Endothelial cell of umbilical vein (primary cell): Measurements from ENCODE around the gene GLI2. TPM values are rescaled to one million over a fixed set of nuclear protein-coding genes. Genes with fewer than 3 reads are reported as not detected.

Source experiments
- BruUV-seq: library from RNA; stranded (reverse); fragments of 400-500 nt; replicated peaks from 2 replicates; lab custom pipeline; 2021; lab: Mats Ljungman, UMichigan
- CTCF ChIA-PET: fragments of 300-600, 350-600 bp; sonication (Branson Sonifier 250); formaldehyde crosslinking; loops from one replicate; lab custom pipeline; 2021; ENCODE audit warnings: antibody characterized with exemption, inconsistent platforms; lab: Charles Lee
- POLR2A ChIA-PET: fragments of 300-600, 350-600 bp; sonication (Branson Sonifier 250); formaldehyde crosslinking; loops from one replicate; lab custom pipeline; 2021; ENCODE audit warnings: antibody characterized with exemption, inconsistent platforms; lab: Charles Lee
- DNase-seq: peaks from one replicate; pipeline ENCODE4 v3.0.0-alpha.2; 2011; ENCODE audit warnings: low read depth, low spot score
- FAIRE-seq: peaks from 2 replicates; lab custom pipeline; 2011; peaks lifted over from hg19 to GRCh38; lab: Jason Lieb, UNC
- H2AFZ ChIP-seq: 2 replicates; pipeline ENCODE4 v1.6.0; 2012; ENCODE audit warnings: low read depth, low read length, control low read depth, inconsistent platforms
- H3K27ac ChIP-seq: 2 replicates; pipeline ENCODE4 v1.5.1; 2011; ENCODE audit warnings: low read depth, mild to moderate bottlenecking, control low read depth, low read length, moderate library complexity; ENCODE audit not compliant: insufficient read depth
- H3K27me3 ChIP-seq, 2 experiments: 2 replicates each; pipeline versions ENCODE4 v1.6.0 to v1.6.1; 2011; ENCODE audit warnings: low read length in 2 of 2, mixed read lengths in 1 of 2; ENCODE audit not compliant: control insufficient read depth in 2 of 2, insufficient read depth in 2 of 2
- H3K36me3 ChIP-seq, 2 experiments: 2 replicates in 1 of 2; 3 replicates in 1 of 2; pipeline ENCODE4 v1.5.1; 2011; ENCODE audit warnings: low read length in 2 of 2, mild to moderate bottlenecking in 1 of 2, moderate library complexity in 1 of 2; ENCODE audit not compliant: control insufficient read depth in 2 of 2, insufficient read depth in 2 of 2; ENCODE audit errors: extremely low read depth in 1 of 2
- H3K4me1 ChIP-seq: 3 replicates; pipeline ENCODE4 v1.5.1; 2011; ENCODE audit warnings: mild to moderate bottlenecking, low read length; ENCODE audit not compliant: control insufficient read depth, insufficient read depth; ENCODE audit errors: extremely low read depth
- H3K4me2 ChIP-seq: 2 replicates; pipeline ENCODE4 v1.6.1; 2011; ENCODE audit warnings: low read length, control low read depth, mixed read lengths; ENCODE audit not compliant: insufficient read depth
- H3K4me3 ChIP-seq, 3 experiments: fragments of 200-600 bp in 1 of 3; sonication (generic), shearing (Covaris generic) in 1 of 3; replicated peaks in 1 of 3; 2 replicates each; pipeline ENCODE4 v1.5.1; 2011 to 2016; ENCODE audit warnings: control low read depth in 3 of 3, low read length in 3 of 3, mild to moderate bottlenecking in 2 of 3, inconsistent platforms in 1 of 3, low read depth in 1 of 3, moderate library complexity in 1 of 3; ENCODE audit not compliant: insufficient read depth in 1 of 3
- H3K79me2 ChIP-seq: 2 replicates; pipeline ENCODE4 v1.6.0; 2012; ENCODE audit warnings: low read length, inconsistent platforms; ENCODE audit not compliant: control insufficient read depth, insufficient read depth
- H3K9ac ChIP-seq: replicated peaks from 2 replicates; pipeline ENCODE3; 2011; ENCODE audit warnings: low read length, control low read depth; ENCODE audit not compliant: insufficient read depth; ENCODE audit errors: extremely low read depth
- H3K9me1 ChIP-seq: replicated peaks from 3 replicates; pipeline ENCODE4 v1.6.0; 2011; ENCODE audit warnings: mild to moderate bottlenecking, low read length; ENCODE audit not compliant: control insufficient read depth, insufficient read depth; ENCODE audit errors: extremely low read depth
- H3K9me3 ChIP-seq: replicated peaks from 2 replicates; pipeline ENCODE4 v1.5.1; 2012; ENCODE audit warnings: low read length, inconsistent platforms; ENCODE audit not compliant: control insufficient read depth, insufficient read depth
- H4K20me1 ChIP-seq: replicated peaks from 2 replicates; pipeline ENCODE3; 2011; ENCODE audit warnings: mild to moderate bottlenecking, low read length; ENCODE audit not compliant: control insufficient read depth, insufficient read depth; ENCODE audit errors: extremely low read depth
- CTCF ChIP-seq, 2 donors: IDR thresholded peaks; 1 replicate in 1 of 2; 2 replicates in 1 of 2; pipeline ENCODE4 v1.5.1; 2011; ENCODE audit warnings: low read length in 2 of 2, mild to moderate bottlenecking in 2 of 2, moderate library complexity in 2 of 2, control low read depth in 1 of 2, inconsistent platforms in 1 of 2, low read depth in 1 of 2; ENCODE audit not compliant: insufficient read depth in 1 of 2; ENCODE audit errors: extremely low read depth in 1 of 2
- EZH2 ChIP-seq: IDR thresholded peaks from 2 replicates; pipeline ENCODE4 v1.6.1; 2012; ENCODE audit warnings: borderline replicate concordance, low read depth, mild to moderate bottlenecking, moderate library complexity, low read length, inconsistent platforms; ENCODE audit not compliant: severe bottlenecking
- FOS ChIP-seq: IDR thresholded peaks from 2 replicates; pipeline ENCODE4 v1.6.1; 2011; ENCODE audit warnings: mild to moderate bottlenecking, low read length, moderate library complexity, borderline replicate concordance; ENCODE audit not compliant: insufficient read depth
- GATA2 ChIP-seq: IDR thresholded peaks from 2 replicates; pipeline ENCODE4 v1.7.0; 2011; ENCODE audit warnings: low read depth, mild to moderate bottlenecking, moderate library complexity, mixed read lengths, low read length; ENCODE audit not compliant: insufficient read length, insufficient read depth
- JUN ChIP-seq: IDR thresholded peaks from 2 replicates; pipeline ENCODE4 v1.6.1; 2011; ENCODE audit warnings: borderline replicate concordance, low read depth; ENCODE audit not compliant: insufficient read length, insufficient read depth
- MAX ChIP-seq: IDR thresholded peaks from 2 replicates; pipeline ENCODE4 v1.6.1; 2011; ENCODE audit not compliant: insufficient read depth, insufficient read length
- MYC ChIP-seq: IDR thresholded peaks from one replicate; pipeline ENCODE4 v1.6.1; 2011; ENCODE audit warnings: mild to moderate bottlenecking, low read depth, low read length
- POLR2A ChIP-seq: IDR thresholded peaks from 2 replicates; pipeline ENCODE4 v1.6.1; 2012; ENCODE audit warnings: low read depth, mild to moderate bottlenecking, control low read depth, low read length
- POLR2AphosphoS5 ChIP-seq: IDR thresholded peaks from 2 replicates; pipeline ENCODE4 v1.6.1; 2012; ENCODE audit warnings: low read depth, mild to moderate bottlenecking, control low read depth, low read length, moderate library complexity; ENCODE audit not compliant: insufficient read depth
- dilution Hi-C: fragments of 300-500 bp; cut with MboI; formaldehyde crosslinking; loops from one replicate; pipeline ENCODE4 v1.15.0; 2019; ENCODE audit warnings: low sequenced_read_pairs; ENCODE audit not compliant: extremely low pct_ligation_motif_present
- intact Hi-C: fragments of 100-400 bp; cut with micrococcal nuclease; formaldehyde crosslinking; loops from one replicate; pipeline ENCODE4 v1.10.0; 2022
- polyA plus RNA-seq, 4 experiments: library from polyadenylated mRNA; depleted of rRNA in 3 of 4; stranded (reverse) in 3 of 4; unstranded in 1 of 4; fragments of >200 nt; gene quantifications; 2 replicates each; pipeline versions ENCODE4 v1.2.1 to v1.2.3, GENCODE V29; 2011 to 2012; ENCODE audit warnings: missing spikeins in 1 of 4
- total RNA-seq: library from RNA; stranded (reverse); gene quantifications from 2 replicates; pipeline ENCODE4 v1.2.3, GENCODE V29; 2021

The GLI2 gene
- total and polyA plus RNA-seq, 2 donors (not counting 3 experiments of a cell fraction or from before 2014, with no cell fraction given) = 0.13 TPM; not detected in 1

- intact Hi-C loops = no loop called here
- CTCF ChIA-PET = no interaction called here
- Histone ChIP-seq H3K36me3 (no peaks in the 10 kb centered on the region), H3K27me3 (peaks cover 3 to 6% of the 10 kb centered on the region in 2 experiments), H2AFZ (no peak overlapping the region), H4K20me1 (no peaks in the 10 kb centered on the region), H3K4me2 (no peak overlapping the region), H3K9ac (no peak overlapping the region), H3K79me2 (no peaks in the 10 kb centered on the region), H3K27ac (no peak overlapping the region), H3K9me3 (no peaks in the 10 kb centered on the region), H3K4me1 (no peaks in the 10 kb centered on the region), H3K9me1 (no peaks in the 10 kb centered on the region), H3K4me3 (no peak overlapping the region)
- no TSS peak for BruUV-seq
- FAIRE-seq (no peak), DNase-seq (no peak)
- POLR2A ChIA-PET = no interaction called here
- TF ChIP-seq JUN (no peak), MAX (no peak), GATA2 (no peak), CTCF (IDR thresholded peaks at IDR 0.05; ENCODE audit: extremely low read depth in 1 of 2, insufficient read depth in 1 of 2, low read depth in 1 of 2, low read length in 2 of 2) (no peak), POLR2A (no peak), FOS (no peak), MYC (no peak), EZH2 (no peak), POLR2AphosphoS5 (no peak)
- dilution Hi-C loops = no loop called here
Observed at GRCh38 chr2:120751553-120751952, 15.9 kb downstream of the GLI2 start.
